HG02840 (cell line): ENCODE data around the gene RGS14.
A peak's percentile ranks its signal among the peaks of the same experiment; 100 is the strongest.
"Not testable (repeated sequence)": the region's sequence is repeated elsewhere in the genome, so short reads cannot be mapped to it uniquely, and the experiment has no call there.

ENCODE experiments used
- ATAC-seq: cut with Tn5 transposase; IDR thresholded peaks from one replicate; pipeline ENCODE4 v1.9.1; 2021; ENCODE audit warnings: mild to moderate bottlenecking, moderate library complexity, moderate number of reproducible peaks; ENCODE audit not compliant: unreplicated experiment, low FRiP score

RGS14 gene

DNA sequence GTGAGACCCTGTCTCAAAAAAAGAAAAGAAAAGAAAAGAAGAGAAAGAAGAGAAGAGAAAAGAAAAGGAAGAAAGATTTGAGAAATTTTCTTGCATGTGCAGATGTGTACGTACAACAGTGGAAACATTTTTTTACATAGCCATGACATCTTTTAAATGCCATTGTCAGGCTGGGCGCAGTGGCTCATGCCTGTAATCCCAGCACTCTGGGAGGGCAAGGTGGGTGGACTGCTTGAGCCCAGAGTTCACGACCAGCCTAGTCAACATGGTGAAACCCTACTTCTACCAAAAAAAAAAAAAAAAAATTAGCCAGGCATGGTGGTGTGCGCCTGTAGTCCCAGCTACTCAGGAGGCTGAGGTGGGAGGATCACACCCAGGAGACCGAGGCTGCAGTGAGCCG is 12.8 kb upstream of the RGS14 start:
- no peak for ATAC-seq

DNA sequence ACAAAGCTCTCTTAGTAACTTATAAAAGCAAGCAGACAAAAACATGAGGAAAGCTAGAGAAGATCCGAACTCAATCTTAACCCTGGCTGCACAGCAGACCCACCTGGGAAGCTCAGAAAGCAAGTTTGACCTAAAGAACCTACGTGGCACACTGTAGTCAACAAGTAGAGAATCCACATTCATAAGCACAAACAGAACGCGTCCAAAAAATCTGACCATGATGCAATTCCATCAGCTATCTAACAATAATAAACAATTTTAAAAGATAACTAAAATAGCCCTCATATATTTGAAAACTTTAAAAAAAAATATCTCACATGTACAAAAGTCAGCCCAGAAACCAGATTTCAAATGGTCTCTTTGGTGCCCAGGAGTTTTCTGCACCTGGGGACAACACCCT is 10.9 kb upstream of the RGS14 start:
- no peak for ATAC-seq

- no peak for ATAC-seq
Observed at GRCh38 chr5:177347699-177348098, 10.0 kb upstream of the RGS14 start.

GRCh38 chr5:177349362-177349647 is 8.4 kb upstream of the RGS14 start:
- ATAC-seq: no peak

DNA sequence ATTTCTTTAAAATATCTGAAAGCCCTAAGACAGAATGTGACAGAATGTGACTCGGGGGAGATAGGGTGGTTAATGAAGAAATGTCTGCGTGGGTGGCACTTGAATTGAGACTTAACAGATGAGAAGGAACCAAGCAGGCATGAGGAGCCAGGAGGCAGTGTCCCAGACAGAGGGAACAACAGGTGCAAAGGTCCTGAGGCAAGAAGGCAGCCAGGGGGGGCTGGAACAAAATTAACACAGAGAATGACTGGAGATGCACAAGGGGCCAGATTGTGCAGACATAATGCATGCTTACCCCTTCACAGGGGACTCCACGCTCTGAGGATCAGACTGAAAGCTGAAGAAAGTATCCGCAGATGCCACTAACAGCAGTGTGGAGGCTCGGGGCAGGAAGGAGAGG is 8.0 kb upstream of the RGS14 start:
- ATAC-seq: no peak

DNA sequence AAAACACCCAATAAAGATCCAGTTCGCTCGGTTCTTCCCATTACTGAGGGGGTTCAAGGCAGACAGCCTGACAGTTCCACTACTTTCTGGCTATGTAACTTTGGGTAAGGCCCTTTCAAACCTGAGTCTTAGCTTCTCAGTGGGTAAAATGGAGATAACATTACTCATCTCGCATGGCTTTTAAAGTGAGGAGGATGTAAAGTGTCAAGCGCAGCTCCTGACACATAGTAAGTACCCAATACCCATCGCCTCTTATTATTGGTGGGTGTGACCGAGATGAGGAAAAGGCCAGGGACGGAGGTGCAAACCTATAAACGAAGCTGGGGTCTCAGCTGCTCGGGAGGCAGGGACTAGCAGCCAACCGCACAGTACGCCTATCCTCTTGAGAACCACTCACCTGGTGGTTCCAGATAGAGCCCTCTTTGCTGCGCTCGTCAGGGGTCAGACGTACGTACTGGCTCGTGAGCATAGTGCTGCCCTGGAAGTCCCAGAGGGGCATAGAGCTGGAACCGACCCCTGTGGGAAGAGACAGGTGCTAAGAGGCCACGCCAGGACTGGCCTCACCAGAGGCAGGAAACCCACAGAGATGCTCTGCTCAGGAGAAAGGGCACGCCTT is 6.8 kb upstream of the RGS14 start:
- ATAC-seq: peak; percentile 9

- ATAC-seq: peak; percentile 94
Observed at GRCh38 chr5:177351392-177352329, 6.1 kb upstream of the RGS14 start, which contains the start of gene LMAN2. Gene LMAN2 (minus strand): TSS chr5:177351668. CDS start chr5:177351647, 21 bp downstream.

DNA sequence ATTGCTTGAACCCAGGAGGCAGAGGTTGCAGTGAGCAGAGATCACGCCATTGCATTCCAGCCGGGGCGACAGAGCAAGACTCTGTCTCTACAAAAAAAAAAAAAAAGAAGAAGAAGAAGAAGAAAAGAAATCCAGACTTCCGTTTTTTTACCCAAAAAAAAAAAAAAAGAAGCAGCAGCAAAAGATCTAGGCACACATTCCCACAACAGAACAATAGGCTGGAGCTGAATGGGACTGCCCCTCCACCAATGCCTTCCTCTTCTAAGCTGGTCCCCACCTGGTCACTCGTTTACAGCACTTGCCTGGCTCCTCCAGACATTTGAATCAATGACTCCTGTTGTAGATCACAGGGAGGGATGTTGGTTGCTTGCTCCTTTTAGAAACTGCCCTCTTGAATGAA is 4.6 kb upstream of the RGS14 start:
- no peak for ATAC-seq

- no peak for ATAC-seq
Observed at GRCh38 chr5:177354256-177354655, 3.5 kb upstream of the RGS14 start.

- ATAC-seq: no peak
Observed at GRCh38 chr5:177354711-177355110, 3.0 kb upstream of the RGS14 start.

DNA sequence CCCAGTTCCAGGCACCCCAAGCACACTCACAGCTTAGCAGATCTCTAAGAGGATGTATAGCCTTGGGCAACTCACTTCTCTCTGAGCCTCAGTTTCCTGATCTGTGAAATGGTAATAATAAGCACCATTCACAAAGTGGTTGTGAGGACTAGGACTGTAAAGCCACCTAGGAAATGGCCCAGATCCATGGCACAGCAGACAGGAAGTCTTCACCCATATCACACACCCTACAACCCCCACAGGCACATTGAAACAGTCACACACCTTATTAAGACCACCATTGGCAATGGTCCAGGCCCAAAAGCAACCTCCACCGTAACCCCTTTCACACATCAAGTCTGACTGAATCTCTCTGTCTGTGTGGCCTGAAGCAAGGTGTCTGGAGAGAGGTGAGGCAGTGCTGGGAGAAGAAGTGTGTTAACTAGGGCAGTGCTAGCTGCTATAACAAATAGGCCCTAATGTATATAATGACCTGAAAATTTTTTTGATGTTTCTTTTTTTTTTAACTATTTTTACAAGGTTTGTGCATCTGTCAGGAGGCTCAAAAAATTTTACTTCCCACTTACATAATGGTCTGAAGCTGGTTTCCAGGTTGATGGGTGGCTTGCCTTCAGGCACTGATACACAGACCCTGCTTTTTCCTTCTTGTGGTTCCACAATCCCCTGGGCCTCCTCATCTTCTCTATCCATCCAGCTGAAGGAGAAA is 2.4 kb upstream of the RGS14 start:
- ATAC-seq: no peak

DNA sequence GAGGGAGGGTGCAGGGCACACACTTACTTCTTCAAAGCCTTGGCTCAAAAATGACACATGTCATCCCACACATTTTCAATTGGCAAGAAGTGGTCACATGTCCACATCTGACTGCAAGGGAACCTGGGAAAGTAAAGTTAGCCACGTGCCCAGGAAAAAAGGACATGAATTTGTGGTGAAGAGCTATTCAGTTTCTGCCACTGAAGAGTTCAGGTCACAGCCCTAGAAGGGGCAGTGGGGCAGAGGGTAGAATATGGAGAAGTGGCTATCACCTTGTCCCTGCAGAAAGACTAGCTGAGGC is 1.9 kb upstream of the RGS14 start:
- ATAC-seq: no peak

DNA sequence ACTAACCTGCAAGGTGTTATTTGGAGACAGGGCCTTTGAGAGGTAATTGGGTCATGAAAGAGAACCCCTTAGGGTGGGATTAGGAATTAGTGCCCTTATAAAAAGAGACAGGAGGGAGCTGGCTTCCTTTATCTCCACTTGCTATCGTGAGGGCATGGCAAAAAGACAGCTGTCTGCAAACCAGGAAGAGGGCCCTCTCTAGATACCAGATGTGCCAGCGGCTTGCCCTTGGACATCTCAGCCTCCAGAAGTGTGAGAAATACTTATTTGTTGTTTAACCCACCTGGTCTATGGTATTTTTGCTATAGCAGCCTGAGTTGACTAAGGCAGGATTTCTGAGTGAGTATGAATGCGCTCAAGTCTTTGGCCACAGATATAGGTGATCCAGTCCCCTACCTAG is 978 bp upstream of the RGS14 start:
- ATAC-seq: no peak

GRCh38 chr5:177357146-177357458 is 622 bp upstream of the RGS14 start:
- no peak for ATAC-seq

- no peak for ATAC-seq
Observed at GRCh38 chr5:177358370-177358819, 671 bp downstream of the RGS14 start.

- no peak for ATAC-seq
Observed at GRCh38 chr5:177359451-177359851, 1.7 kb downstream of the RGS14 start.

- no peak for ATAC-seq
Observed at GRCh38 chr5:177359860-177360259, 2.1 kb downstream of the RGS14 start.

DNA sequence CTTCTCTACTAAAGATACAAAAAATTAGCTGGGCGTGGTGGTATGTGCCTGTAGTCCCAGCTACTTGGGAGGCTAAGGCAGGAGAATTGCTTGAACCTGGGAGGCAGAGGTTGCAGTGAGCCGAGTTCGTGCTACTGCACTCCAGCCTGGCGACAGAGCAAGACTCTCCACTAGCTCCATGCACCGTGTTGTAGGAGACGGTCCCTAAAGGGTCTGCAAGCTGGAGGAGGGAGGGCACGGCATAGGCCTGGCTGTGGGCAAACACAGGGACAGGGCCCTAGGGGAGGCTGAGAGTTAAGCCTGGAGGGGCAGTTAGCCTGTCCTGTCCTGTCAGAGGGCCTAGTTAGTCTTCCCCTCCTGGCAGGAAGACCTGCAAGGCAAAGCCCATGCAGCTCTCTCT is 3.0 kb downstream of the RGS14 start:
- not testable (repeated sequence) for ATAC-seq

DNA sequence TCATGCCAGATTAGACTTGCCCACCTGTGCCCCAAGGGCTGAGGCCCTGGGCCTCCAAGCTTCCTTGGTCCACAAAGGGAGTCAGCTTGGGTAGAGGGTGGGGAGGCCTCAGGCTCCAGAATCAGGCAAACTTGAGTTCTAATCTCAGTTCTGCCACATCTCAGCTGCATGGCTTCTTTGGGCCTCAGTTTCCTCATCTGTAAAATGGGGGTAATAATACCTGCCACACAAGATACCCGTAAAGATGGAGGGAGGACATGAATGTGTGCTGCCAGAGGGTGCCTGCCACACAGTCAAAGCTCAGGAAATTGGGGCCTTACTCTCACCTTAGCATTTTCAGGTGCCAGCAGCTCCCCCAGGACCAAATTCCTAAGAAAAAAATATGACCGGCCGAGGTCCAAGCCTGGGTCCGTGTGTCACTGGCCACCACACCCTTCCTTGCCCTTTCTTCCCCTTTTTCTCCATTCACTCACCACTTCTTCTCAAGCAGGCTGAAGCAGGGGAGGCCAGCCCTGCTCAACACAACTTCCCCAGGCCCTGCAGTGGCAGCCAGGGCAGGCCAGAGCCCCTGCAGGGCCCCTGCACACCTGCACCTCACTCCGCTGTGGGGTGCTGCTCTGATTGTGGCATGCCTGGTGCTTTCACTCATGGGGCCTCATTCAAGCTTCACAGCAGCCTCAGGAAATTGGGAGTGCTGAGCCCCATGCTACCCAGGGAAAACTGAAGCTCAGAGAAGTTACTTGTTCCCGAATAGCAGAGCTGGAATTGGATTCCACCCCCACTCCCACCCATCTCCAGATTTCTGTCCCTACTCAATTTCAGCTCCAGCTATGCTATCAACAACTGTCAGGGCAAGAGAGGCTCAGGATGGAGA is 3.9 kb downstream of the RGS14 start:
- ATAC-seq: no peak

- ATAC-seq: no peak
Observed at GRCh38 chr5:177362292-177362609, 4.5 kb downstream of the RGS14 start.
